ENCODE measurements around the gene CEMIP2.

DNA sequence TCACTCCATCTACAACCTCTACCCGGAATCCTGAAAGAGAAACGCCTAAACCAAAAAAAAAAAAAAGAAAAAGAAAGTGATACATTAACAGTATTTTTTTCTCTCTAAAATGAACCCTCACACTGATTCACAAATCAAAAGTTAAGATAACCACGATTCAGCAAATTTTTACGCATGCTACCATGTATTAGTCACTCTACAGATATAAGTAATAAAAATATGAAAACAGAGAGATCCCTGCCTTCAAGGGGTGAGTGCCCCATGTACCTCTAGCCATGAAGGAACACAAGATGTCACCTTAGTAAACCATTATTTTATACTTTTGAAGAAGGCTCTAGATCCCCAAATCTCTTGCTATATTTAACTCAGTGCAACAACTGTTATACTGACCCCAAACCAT is 33.4 kb downstream of the CEMIP2 start:
- no peak for TF ChIP-seq CTCF (IDR thresholded peaks at IDR 0.05; ENCODE audit: insufficient read depth, low read length, poor library complexity, severe bottlenecking)
- TF ChIP-seq EZH2phosphoT487 (conservative IDR thresholded peaks at IDR 0.05; ENCODE audit: low read length): no peak

All from SU-DHL-6 (cell line).